Stimulated activated CD4-positive, alpha-beta T cell treated with anti-CD3 and anti-CD28 coated beads, Interleukin-12 subunit alpha, Interleukin-12 subunit beta, amount 100 ng/mL, for 24 hours (primary cell): ENCODE results near the gene BARX1.

Experiments used
- DNase-seq, 2 experiments: peaks; one replicate each; pipeline ENCODE4 v3.0.0-alpha.2; 2020; ENCODE audit warnings: low read depth in 2 of 2

The BARX1 gene

GRCh38 chr9:93917121-93917853, 37.9 kb downstream of the BARX1 start:
- no peak for DNase-seq

- DNase-seq, result no peak
These were observed 38.8 kb downstream of the BARX1 start for GRCh38 chr9:93916358-93916757.

- DNase-seq, result no peak
These were observed 43.2 kb downstream of the BARX1 start for GRCh38 chr9:93911801-93912554.

- no peak for DNase-seq
These were observed 43.9 kb downstream of the BARX1 start for GRCh38 chr9:93911136-93911745.

- DNase-seq, result no peak
These were observed 44.6 kb downstream of the BARX1 start for GRCh38 chr9:93910598-93910997.

GRCh38 chr9:93910196-93910595, 45.0 kb downstream of the BARX1 start:
- DNase-seq, result no peak

- DNase-seq, result no peak
These were observed 45.9 kb downstream of the BARX1 start for GRCh38 chr9:93909242-93909616.

GRCh38 chr9:93908591-93909241, 46.4 kb downstream of the BARX1 start:
- DNase-seq, result no peak

- no peak for DNase-seq
These were observed 47.5 kb downstream of the BARX1 start for GRCh38 chr9:93907551-93908199.

GRCh38 chr9:93906195-93906880, 48.8 kb downstream of the BARX1 start:
- DNase-seq, result no peak

GRCh38 chr9:93905473-93906133, 49.6 kb downstream of the BARX1 start:
- DNase-seq, result no peak

GRCh38 chr9:93904649-93905472, 50.3 kb downstream of the BARX1 start:
- no peak for DNase-seq

- no peak for DNase-seq
These were observed 51.1 kb downstream of the BARX1 start for GRCh38 chr9:93903886-93904648.

GRCh38 chr9:93902780-93903655, 52.1 kb downstream of the BARX1 start:
- no peak for DNase-seq

- no peak for DNase-seq
These were observed 52.9 kb downstream of the BARX1 start for GRCh38 chr9:93902051-93902779.
